IPS DF 4.7 (cell line): ENCODE data around the gene F3.

Experiments
- DNase-seq: peaks from one replicate; pipeline ENCODE4 v3.0.0-alpha.2; 2013; ENCODE audit warnings: low spot score; ENCODE audit errors: extremely low read depth

Gene F3

DNA sequence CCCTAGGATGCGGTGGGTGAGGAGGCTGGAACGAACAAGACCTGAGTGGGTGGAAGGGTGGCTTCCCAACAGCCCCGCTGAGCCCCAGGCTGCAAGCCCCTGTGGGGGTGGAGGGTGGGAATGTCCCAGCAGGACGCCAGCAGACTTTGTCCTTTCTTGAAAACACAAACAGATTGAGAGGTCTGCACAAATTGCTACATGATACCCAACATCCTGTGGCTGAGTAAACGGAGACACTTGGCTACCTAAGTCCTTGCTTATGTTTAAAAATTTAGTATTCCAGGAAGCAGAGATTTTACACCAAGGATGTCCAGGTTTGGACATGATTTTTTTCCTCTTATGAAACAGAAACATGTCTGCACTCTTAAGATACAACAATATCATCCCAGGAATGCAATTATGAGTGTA, 11.8 kb upstream of the F3 start:
- no peak for DNase-seq

DNA sequence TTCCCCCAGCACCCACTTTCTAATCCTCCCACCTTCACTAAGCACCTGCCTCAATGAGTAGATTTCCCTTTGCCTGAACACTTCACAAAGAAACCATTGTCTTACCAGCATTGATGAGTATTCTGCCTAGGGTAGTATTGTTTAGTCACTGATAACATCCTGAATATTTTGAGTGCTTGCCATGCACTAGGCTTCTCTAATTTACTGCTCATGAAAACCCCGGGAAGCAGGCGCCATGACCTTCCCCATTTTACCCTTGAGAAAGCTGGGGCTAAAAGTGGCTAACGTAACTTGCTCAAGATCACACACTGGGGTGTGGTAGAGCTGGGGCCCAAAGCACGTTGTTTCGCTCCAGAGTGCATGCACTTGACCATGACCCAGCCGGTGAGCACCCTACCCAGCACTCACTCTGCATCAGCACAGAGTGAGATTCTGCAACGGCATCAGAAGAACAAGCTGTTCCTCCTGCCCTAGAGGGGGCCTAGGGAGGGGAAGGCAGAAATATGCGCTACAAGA, 10.6 kb upstream of the F3 start:
- no peak for DNase-seq

DNA sequence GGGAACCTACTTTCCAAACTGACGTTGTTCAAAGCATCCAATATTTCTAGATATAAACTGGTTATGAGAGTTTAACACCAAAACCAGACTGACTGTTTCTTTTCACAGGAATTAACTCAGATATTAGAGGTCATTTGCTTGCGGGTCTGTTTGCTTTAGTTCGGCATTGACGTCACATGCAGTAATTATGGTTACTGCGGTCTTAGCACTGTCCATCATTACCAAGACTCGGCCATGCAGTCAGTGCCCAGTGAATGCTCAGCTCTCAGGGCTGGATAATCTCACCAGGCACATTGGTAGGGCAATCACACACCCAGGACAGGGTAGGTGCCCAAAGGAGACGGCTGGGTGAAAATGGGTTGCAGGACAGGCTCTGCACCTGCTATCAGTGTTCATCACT, 9.9 kb upstream of the F3 start:
- no peak for DNase-seq

DNA sequence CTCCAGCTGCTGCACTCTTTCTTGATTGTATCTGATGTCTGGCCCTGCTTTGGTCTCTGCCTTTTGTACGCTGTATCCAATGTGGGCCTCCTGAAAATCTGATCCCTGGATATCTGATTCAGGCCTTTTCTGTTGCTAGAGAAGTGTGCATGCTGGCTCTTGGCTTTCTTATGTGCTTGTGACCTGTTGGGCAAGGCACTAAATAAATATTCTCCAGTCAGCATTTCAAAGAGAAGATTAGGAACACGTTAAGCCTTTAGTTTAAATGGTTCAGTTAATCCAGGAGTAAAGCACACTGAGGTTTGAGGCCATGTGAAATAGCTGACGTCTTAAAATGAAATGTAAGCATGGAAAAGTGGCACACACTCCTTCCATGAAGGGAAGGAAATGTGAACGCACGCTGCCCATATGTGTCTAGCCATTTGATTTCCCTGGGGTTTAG, 9.3 kb upstream of the F3 start:
- DNase-seq: no peak

DNA sequence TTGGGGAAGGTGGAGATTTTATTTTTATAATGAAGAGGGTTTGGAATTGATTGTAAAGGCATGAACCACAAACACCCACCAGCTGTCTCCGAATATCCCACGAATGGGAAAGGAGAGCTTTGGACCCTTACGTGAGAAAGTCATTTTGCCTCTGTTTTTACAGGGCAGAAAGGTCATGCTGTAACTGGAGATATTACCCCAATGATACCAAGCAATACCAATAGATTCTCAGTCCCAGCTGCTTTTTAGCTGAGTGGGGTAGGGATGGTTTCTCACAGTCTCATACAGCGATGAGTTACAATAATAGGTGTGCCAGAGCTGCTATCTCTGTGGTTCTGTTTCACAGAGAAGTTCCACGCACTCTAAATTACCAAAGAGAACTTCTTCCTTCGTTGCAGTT, 8.8 kb upstream of the F3 start:
- no peak for DNase-seq

DNA sequence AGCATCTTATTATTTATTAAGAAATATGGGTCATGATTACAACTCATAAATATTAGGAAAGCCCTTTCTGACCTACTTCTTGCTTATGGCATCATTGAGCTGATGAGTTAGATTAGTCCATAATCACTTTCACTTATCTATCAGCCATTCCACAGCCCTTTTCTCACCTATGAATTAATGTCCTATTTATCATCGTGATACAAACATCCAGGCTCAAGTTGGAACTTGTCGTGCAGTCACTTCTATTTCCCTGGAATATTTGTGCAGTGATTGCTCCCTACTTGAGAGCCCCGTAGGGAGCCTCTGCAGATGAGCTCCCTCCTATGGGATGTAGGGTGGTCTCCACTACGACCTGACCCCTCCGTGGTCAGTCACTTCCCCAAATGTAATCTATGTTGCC, 8.1 kb upstream of the F3 start:
- DNase-seq: no peak

DNA sequence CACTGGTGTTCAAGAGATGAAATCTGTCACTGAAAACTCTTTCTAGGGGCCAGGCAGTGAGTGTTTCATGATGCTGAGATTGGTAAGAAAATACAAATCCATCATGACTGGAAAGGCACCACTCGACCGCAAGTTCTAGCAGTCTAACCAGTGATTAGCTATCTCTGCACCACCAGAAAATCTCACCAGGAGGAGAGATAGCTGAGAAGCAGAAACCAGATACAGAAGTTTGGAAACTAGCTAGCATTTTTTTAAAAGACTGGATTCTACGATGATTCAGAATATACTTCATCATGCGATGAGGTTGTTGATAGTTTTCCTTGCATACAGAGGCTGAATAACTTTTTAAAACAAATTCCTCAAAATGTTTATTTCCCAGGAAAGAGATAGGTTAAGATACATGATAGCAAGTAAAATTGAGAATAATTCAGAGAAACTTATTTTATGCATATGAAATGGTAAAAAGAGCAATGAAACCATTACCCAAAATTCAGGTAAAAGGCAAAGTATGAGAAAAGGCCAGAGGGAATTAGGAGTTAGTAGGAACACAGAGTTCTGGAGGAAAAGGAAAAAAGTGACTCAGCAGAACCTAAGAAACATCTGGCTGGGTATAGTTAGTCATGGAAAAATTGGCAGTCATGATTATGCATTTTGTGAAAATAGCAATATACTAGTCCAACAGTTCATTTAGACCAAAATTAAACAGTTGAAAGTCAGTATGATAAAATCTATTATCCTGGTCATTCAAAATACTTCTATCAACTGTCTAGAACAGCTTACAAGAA, 3.3 kb upstream of the F3 start:
- no peak for DNase-seq

DNA sequence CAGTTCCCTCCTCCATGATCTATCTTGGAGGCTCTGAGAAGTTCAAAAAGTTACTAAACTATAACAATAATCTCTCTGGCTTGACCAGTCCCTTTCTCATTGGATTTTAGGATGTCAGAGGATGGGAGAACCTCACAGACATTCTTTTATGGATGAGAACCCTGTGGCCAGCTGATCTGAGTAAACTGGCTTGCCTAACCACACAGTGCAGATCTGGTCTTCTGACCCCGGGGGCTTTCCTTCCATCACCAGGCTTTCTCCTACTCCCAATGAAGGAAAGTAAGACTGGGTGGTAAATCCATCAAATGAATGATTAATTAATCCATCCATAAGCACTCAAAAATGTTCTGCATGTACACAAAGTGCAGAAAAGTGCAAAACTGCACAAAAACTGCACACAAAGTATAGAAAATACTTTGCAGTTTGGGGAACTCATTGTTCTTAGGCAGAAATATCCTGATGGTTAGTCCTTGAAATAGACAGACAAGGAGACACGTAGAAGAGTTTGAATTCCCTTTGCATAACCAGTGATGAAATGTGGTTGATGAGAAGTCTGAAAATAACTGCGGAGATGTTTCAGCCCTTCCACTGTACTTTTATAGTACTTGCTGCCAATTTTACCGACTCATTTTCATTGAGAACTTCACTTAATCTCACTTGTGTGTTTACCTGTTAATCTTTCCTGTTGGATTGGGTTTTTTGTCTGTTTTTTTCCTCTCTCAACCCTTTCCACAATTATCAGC, 2.5 kb upstream of the F3 start:
- no peak for DNase-seq

DNA sequence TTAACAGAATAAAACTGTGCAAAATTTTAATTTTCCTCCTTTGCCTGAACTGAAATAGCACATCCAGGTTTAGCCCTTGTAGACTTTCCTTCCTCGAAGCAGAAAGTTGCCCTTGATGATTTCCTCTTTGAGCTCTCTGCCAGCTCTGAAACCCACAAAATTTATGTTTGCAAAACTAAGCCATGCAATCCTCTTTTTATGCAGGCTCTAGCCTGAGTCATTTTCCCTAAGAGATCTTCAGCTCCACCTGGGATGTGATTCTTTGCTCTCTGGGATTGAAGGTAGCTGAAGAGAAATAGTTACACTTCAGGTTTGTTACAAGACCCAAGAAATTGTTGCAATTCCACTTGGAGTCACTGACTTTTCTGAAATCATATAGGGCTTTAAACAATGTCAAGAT, 1.4 kb upstream of the F3 start:
- DNase-seq: no peak

DNA sequence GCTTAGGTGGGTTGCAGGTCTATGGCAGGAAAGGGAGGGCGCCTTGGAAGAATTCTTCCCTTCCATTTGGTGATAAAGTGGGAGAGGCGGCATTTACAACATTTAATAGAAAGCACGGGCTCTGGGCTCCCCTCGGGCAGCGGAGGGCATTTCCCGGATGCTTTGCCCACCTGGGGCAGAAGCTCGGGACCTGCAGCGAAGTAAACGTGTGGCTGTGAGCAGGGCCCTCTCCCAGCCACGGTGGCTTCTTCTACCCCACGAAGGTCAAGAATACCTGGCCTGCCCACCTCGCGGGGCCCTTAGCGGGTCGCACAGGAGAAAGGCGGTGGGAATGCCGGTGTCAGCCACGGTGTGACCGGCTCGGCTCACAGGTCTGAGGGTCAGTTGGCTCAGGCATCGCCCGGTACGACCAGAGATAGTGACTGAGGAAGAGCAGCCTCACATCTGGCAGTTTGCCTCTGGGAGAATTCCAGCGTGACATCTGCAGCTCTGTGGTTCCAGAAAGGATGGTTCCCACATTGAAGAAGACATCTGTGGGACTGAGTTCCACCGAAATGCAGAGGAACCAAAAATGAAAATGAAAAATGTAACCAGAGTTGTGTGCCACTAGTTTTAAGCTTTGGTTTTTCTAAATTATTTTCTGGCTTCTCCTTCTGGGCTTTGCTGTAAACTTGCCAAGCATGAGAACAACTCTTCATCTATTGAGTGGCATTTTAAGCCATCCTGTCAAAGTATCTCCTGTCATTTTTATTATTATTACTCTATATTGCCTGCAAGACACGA, 720 bp upstream of the F3 start:
- no peak for DNase-seq

DNA sequence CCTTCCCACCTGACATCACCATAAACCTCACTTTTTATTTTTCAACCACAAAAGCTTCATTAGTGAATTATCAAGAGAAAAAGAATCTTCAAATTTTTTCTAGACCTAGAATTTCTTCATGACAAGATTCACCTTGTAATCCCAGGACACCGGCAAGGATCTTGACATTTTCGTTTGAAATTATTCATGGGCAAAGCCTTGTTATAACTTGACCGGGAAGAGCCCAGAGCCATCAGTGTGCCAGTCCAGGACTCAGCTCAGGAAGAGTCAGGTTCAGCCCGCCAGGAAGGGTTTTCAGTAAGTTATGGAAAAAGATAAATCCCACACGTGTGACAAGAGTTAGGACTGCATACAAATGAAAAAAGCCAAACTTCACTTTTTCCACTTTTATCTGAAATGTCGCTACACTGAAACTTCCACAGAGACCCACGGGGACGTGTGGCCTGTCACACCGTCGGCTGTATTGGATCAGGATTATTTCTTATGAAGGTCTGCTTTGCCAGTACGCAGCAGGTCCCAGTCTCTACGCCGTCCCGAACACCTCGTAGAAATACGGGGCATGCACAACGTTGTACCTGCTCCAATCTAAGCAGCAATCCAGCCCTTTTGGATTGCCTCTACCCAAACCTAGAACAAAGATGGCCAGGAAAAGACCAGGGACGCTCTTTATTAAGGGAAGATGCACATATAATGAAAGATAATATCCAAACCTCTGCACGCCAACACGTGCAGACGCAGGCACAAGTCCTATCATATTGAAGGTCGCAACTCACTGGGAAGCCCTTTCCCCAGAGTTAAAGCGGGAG, 916 bp downstream of the F3 start:
- DNase-seq: no peak

DNA sequence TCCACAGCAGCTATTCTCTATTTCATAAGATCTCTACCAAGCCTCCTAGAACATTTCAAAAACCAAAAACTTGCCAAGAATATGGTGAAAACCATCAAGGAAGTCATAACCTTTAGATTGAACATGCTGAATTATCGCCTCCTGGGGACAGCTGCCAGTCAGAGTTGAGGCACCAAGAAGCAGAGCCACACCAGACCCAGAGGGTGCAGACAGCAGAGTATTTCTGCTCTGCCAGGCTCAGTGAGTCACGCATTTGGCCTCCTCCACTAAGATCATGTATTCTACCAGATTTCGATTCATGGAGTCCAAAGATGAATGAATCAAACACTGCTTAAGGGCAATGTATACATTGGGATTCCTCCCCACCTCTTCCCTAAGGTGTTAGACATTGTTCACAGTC, 2.1 kb downstream of the F3 start:
- DNase-seq: no peak

DNA sequence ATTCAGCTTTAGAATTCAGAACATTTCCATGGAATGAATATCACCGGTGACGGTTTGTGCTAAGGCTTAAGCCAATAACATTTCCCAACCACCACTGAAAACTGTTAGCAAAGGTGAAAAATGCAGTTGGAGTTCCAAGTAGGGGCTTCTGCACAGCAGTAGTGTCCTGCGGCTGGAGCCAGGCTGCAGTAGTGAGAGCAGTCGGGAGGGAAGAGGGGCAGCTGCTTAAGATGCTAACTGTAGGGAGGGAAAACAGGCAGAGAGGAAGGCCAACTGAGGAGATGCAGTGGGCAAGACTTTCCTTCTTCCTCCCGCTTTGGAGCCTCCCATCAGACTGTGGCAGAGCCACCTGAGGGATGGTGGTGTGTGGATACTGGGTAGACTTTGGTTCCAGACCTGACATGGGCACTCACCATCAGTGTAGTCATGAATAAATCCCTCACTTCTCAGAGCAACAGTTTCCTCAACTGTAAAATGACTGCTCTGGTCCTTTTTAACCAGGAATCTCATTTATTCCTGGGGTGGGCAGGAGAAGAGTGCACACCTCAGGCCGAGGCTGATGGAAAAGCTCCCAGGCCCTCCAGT, 3.2 kb downstream of the F3 start:
- DNase-seq: no peak

DNA sequence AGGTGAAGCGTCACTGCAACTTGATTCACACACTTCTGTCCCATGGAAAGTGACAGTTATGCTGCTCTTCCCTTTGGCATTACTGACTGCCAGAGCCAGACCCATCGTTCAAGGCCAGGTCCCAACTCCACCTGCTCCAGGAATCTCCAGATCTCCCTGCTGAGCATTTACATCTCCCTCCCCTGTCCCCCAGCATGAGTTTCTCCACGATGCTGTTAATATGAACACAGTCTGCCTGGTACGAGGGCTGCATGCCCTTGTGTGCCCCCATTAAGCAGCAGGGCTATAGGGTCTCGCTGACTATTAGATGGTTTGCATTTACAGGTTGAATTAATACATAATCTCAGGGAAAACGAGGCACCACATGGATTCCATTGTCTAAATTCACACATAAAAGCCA, 4.3 kb downstream of the F3 start:
- DNase-seq: no peak

DNA sequence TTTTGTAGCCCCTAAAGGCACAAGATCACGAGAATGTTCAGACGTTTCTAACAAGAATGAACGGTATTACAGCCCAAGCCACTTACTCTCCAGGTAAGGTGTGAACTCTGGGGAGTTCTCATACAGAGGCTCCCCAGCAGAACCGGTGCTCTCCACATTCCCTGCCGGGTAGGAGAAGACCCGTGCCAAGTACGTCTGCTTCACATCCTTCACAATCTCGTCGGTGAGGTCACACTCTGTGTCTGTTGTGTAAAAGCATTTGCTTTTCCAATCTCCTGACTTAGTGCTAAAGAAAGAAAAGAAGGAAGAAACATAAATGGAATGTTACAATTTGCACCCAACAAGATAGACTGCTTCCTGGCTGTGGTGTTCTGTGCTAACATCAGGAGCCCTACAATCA, 5.7 kb downstream of the F3 start:
- DNase-seq: no peak

DNA sequence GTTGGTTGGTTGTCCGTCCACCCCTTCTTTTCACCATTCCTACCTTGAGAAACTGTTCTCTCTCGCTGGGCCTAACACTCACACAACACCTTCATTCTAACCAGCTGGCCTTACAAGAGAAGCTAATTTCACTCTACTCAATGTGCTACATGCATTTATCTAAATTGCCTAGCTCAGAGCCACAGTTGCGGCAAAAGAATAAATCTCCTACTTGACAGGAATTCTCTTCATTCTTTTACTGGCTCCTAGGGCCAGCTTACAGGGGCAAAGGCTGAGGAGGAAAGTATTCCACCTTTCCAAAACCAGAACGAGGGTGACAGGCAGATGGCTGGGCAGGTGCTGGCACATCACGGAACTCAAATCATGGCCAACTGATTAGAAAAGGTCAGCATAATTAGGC, 6.5 kb downstream of the F3 start:
- DNase-seq: no peak

DNA sequence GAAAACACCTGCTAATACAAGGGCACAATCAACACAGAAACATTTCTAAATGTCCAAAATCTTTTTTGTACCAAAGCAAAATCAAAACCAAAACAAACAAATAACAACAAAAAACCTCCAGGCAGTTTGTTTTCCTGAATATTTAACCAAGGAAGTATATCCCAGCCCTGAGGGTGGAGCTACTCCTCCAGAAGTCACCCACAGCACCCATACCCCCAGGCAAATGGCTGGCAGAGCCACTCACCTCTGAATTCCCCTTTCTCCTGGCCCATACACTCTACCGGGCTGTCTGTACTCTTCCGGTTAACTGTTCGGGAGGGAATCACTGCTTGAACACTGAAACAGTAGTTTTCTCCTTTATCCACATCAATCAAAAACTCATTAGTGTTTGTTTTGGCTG, 9.5 kb downstream of the F3 start:
- no peak for DNase-seq

DNA sequence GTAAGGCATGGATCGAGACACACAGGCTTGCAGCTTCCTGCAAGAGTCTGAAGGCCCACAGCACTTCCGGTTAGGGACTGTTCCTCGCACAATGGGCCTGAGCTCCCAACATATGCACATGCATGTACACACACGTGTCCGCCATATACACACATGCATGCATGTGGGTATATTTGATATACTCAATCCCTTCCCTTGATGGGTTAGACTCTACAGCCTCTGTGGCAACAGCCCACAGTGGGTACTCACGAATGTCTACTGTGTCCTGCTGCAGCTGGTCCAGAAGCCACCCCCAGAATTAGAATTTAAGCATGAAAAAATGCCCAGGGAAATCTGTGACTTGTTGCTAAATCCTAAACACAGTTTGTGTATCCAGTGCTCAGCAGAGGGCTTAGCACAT, 9.9 kb downstream of the F3 start:
- DNase-seq: no peak

DNA sequence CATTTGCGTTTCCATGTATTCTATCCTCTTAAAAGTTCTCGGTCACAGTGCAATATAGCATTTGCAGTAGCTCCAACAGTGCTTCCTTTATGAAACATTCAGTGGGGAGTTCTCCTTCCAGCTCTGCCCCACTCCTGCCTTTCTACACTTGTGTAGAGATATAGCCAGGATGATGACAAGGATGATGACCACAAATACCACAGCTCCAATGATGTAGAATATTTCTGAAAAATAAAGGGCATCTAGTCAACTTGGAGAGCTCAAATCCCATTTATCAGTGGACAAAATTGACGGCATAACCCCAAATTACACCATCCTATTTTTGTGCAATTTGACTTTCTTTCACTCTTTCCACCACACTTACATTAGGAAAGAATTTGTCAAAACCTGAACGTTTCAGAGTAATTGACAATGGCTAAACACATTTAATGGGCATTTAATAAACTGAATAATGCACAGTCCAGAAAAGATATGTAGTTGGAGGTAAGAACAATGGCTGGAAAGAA, 11.1 kb downstream of the F3 start:
- DNase-seq: no peak

DNA sequence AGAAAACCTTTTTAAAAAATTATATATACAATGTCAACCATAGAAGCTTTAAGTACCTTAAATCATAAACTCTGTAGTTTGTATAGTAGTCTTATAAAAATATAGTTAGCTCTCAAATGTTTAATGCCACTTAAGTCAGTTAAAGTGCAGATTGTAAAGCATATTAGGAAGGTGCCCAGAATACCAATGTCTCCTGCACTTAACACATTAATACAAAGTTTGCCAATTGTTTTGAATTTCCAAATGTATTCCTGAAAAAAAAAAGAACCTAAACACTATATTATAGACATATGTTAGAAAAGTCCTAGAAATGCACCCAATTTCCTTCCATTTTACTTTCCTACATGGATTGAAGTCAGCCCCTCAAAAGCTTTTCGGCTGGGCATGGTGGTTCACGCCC, 12.1 kb downstream of the F3 start:
- no peak for DNase-seq

DNA sequence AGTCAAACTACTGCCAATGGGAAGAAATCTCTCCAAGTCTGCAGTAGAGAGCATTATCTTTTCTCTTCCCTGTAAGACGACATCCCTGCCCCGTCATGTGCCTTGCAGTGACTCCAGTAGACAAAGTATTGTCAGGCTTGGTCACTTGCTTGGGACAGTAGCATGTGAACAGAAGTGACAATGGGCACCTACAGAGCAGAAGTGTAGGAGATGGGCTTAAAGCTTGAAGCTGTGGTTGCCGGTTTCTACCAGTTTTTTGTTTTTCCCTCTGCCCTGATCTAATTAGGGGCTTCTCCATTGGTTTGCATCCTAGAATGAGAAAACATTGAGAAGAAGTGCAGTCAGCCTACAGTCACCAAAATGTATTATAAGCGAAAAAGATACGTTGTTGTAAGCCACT, 12.7 kb downstream of the F3 start:
- DNase-seq: no peak
